HG03095 (cell line): ENCODE measurements around the gene LY9.
"Not testable (repeated sequence)": the region's sequence is repeated elsewhere in the genome, so short reads cannot be mapped to it uniquely, and the experiment has no call there.

Source experiments
- ATAC-seq: cut with Tn5 transposase; IDR thresholded peaks from one replicate; pipeline ENCODE4 v1.9.1; 2021; ENCODE audit warnings: moderate library complexity; ENCODE audit not compliant: unreplicated experiment

Gene LY9

GRCh38 chr1:160773093-160773492 is 22.9 kb upstream of the LY9 start:
- ATAC-seq, result no peak

DNA sequence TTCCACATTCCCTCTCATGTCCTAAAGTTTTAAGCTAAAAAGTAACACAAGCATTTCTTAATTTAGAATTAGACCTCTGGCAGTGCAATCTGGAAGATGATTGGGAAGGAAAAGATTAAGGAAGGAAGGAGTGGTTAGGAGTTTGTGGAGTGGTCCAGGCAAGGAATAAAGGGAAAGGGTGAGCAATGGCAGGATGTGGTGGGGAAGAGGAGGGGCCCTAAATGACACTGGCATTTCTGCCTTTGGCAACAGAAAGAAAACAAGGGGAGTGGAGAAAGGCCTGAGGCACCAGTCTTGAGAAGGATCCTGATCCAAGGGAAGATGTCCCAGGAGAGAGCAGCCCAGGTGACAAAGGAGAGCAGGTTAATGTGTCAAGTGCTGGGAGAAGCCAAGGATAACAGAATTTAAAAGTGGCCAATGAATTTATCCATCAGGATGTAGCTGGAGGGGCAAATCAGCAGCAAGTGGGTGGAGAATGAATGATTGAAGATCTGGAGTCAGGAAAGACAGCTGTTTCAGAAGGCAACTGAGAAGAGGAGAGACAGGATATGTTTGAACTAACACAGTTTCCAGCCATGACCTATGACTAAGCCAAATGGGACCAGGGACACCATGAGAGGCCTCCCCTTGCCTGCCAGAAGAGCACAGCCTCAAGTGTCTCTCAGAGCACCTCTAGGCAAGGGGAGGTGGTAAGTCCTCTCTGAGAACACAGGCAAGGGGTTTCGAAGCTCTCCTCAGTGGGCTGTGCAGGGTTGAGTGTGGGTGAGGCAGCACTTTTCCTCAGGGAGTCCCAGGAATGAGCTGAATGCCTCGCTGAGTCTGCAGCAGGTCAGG is 20.9 kb upstream of the LY9 start:
- no peak for ATAC-seq

GRCh38 chr1:160776178-160776577 is 19.8 kb upstream of the LY9 start:
- no peak for ATAC-seq

- ATAC-seq, result no peak
Observed at GRCh38 chr1:160777486-160778089, 18.4 kb upstream of the LY9 start.

DNA sequence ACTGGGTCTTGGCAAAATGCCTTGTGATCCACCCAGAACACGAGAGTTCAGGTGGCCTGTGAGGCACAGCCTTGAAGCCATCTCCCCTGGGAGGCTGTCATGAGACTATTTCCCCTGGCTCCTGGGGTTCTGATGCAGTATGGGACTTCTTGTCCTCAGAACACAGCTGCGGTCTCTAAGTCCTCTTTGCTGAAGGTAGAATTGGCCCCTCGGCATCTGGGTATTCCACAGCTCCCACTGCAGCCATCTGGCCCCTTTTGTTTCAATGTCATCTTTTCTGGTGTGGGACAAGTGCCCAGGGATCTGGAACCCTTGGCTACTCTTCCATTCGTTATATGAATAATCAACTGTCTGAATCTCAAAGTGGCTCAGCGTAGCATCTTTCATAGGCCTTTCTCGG is 17.0 kb upstream of the LY9 start:
- ATAC-seq, result no peak

GRCh38 chr1:160779626-160780397 is 16.2 kb upstream of the LY9 start:
- ATAC-seq, result no peak

DNA sequence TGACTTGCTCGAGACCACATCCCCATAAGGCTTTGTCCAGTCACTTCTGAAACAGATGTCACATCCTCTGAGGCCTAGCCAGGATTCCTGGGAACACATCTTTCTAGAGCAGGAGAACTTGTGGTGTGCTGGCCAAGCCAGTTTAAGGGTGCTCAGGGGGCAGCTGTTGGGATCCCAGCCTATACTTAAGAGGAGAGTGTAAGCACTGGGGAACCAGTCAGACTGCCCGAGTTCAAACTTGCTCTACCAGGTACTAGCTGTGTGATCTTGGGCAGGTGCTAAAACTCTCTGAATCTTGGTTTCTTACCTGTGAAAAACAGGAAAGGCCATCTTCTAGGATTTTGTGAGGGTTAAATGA is 15.6 kb upstream of the LY9 start:
- ATAC-seq, result no peak

GRCh38 chr1:160781186-160781766 is 14.7 kb upstream of the LY9 start:
- ATAC-seq, result no peak

GRCh38 chr1:160781914-160782689 is 13.9 kb upstream of the LY9 start:
- peak; percentile 83 for ATAC-seq

- ATAC-seq, result not testable (repeated sequence)
Observed at GRCh38 chr1:160782988-160783765, 12.8 kb upstream of the LY9 start.

- peak; percentile 8 for ATAC-seq
Observed at GRCh38 chr1:160789051-160789701, 6.8 kb upstream of the LY9 start.

GRCh38 chr1:160789702-160790611 is 6.0 kb upstream of the LY9 start:
- ATAC-seq, result peak; percentile 69

GRCh38 chr1:160794376-160794775 is 1.6 kb upstream of the LY9 start:
- no peak for ATAC-seq

DNA sequence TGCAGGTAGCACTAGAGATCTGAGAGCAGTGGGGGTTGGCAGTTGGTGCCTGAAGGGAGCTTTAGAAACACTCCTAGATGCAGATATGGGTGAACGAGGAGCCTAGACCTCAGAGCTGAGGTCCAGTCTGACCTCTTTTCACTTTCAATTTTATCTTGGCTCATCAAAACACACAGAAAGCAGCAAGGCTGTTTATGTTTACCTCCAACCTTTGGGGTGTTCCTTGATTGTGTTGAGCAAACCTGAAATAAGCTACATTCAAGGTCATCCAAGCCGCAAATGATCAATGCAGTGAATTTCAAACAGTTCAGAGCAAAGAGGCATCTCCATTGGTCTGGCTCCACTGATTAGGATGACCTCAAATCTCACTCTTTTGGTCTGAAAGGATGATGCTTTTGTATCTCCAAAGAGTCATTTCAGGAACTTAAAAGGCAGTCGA is 1.3 kb downstream of the LY9 start:
- ATAC-seq, result no peak

GRCh38 chr1:160797861-160798273 is 1.9 kb downstream of the LY9 start:
- ATAC-seq, result no peak

DNA sequence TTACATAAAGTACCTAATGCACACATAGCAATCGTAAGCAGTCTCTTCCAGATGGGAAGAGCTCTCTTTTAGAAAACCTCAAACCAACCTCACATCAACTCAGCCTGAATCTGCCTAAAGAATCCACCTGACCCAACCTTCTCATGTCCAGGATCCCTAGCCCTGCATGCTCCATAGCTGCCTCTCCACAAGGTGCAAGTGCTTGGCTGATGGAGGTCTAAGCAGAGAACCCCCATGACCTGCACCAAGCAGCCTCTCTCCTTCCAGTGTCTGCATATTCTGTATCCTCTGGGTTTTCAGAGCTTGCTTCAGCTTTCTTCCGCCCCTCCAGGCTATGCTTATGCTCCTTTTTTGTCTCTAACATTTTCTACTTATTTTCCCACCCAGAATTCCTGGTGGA is 2.5 kb downstream of the LY9 start:
- ATAC-seq, result no peak

- ATAC-seq, result no peak
Observed at GRCh38 chr1:160799641-160800040, 3.7 kb downstream of the LY9 start.

DNA sequence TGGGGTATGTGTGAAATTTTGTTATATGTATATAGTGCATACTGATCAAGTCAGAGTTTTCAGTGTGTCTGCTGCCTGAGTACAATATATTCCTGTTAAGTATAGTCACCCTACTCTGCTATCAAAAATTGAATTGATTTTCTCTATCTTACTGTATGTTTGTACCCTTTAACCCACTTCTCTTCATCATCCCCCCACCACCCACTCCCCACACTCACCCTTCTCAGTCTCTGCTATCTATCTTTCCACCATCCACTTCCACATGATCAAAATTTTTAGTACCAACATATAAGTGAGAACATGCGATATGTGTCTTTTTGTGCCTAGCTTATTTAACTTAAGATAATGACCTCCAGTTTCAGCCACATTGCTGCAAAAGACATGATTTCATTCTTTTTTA is 4.2 kb downstream of the LY9 start:
- ATAC-seq, result no peak
